PC-9 (cell line): ENCODE results near the gene ZNF410. TPM values are rescaled to one million over a fixed set of nuclear protein-coding genes. Genes with fewer than 3 reads are reported as not detected.

ENCODE experiments used
- BruUV-seq: library from RNA; stranded (reverse); fragments of 400-500 nt; replicated peaks from 2 replicates; lab custom pipeline; 2021; lab: Mats Ljungman, UMichigan
- CTCF ChIA-PET: fragments of 300-600 bp; sonication (Branson Sonifier 250); formaldehyde crosslinking; loops from one replicate; lab custom pipeline; 2022; ENCODE audit warnings: antibody characterized with exemption; lab: Charles Lee
- POLR2A ChIA-PET: fragments of 300-600 bp; sonication (Branson Sonifier 250); formaldehyde crosslinking; loops from one replicate; lab custom pipeline; 2022; ENCODE audit warnings: antibody characterized with exemption; ENCODE audit not compliant: unreplicated experiment; lab: Charles Lee
- DNase-seq, 2 experiments: peaks; one replicate each; pipeline versions ENCODE4 v3.0.0 to v3.0.0-alpha.2; 2015 to 2022; ENCODE audit warnings: mixed read lengths in 1 of 2
- H2AFZ ChIP-seq: fragments of 200-600 bp; sonication (generic); 2 replicates; pipeline ENCODE4 v1.8.1; 2017; ENCODE audit warnings: antibody characterized with exemption
- H3F3A ChIP-seq: fragments of 200-600 bp; sonication (generic); 2 replicates; pipeline ENCODE4 v1.8.1; 2017; ENCODE audit warnings: antibody characterized with exemption, mild to moderate bottlenecking, low read depth; ENCODE audit not compliant: insufficient read depth
- H3K27ac ChIP-seq: fragments of 200-600 bp; sonication (generic); 2 replicates; pipeline ENCODE4 v1.6.1; 2016; ENCODE audit warnings: mixed run types
- H3K27me3 ChIP-seq: fragments of 200-600 bp; sonication (generic); 2 replicates; pipeline ENCODE4 v1.6.1; 2016; ENCODE audit warnings: low read depth, mixed run types; ENCODE audit not compliant: insufficient read depth
- H3K36me3 ChIP-seq: fragments of 200-600 bp; sonication (generic); 2 replicates; pipeline ENCODE4 v1.6.1; 2016; ENCODE audit warnings: low read depth, mixed run types
- H3K4me1 ChIP-seq: fragments of 200-600 bp; sonication (generic); replicated peaks from 2 replicates; pipeline ENCODE4 v1.6.1; 2016; ENCODE audit warnings: mixed run types; ENCODE audit not compliant: insufficient read depth
- H3K4me2 ChIP-seq: fragments of 200-600 bp; sonication (generic); 2 replicates; pipeline ENCODE4 v1.6.1; 2017; ENCODE audit warnings: mixed run types
- H3K4me3 ChIP-seq: fragments of 200-600 bp; sonication (generic); 2 replicates; pipeline ENCODE4 v1.6.1; 2016; ENCODE audit warnings: mixed run types
- H3K79me2 ChIP-seq: fragments of 200-600 bp; sonication (generic); 2 replicates; pipeline ENCODE4 v1.6.1; 2017; ENCODE audit warnings: low read depth, mixed run types
- H3K9me2 ChIP-seq: fragments of 200-600 bp; sonication (generic); 2 replicates; pipeline ENCODE4 v1.8.1; 2017; ENCODE audit warnings: mild to moderate bottlenecking; ENCODE audit not compliant: insufficient read depth
- H3K9me3 ChIP-seq: fragments of 200-600 bp; sonication (generic); 2 replicates; pipeline ENCODE4 v1.8.1; 2016; ENCODE audit warnings: low read depth; ENCODE audit not compliant: insufficient read depth
- H4K20me1 ChIP-seq: fragments of 200-600 bp; sonication (generic); 2 replicates; pipeline ENCODE4 v1.8.1; 2017; ENCODE audit not compliant: insufficient read depth
- CTCF ChIP-seq: fragments of 200-600 bp; sonication (generic); conservative IDR thresholded peaks from 2 replicates; pipeline ENCODE4 v1.6.1; 2017; ENCODE audit warnings: mixed run types, antibody characterized with exemption, mild to moderate bottlenecking, moderate library complexity
- EZH2 ChIP-seq: fragments of 200-600 bp; sonication (generic); IDR thresholded peaks from 2 replicates; pipeline ENCODE4 v1.8.0; 2017; ENCODE audit warnings: antibody characterized with exemption, low read depth
- intact Hi-C: fragments of 100-400 bp; cut with micrococcal nuclease; formaldehyde crosslinking; loops from one replicate; pipeline ENCODE4 v1.10.0; 2022; ENCODE audit not compliant: unreplicated experiment
- total RNA-seq: library from RNA; stranded (reverse); gene quantifications from 2 replicates; pipeline ENCODE4 v1.2.3, GENCODE V29; 2021

Gene ZNF410
- total RNA-seq, 1 experiment from 2014 or later = 38.6 TPM

- Histone ChIP-seq H3K9me2 (no peaks in the 10 kb centered on the region), H3K36me3 (no peaks in the 10 kb centered on the region), H3F3A (peaks cover 14% of the 10 kb centered on the region; the same call in 1 of the 2 replicates), H3K27ac (no peak overlapping the region), H3K9me3 (no peaks in the 10 kb centered on the region), H4K20me1 (no peaks in the 10 kb centered on the region), H3K4me3 (no peak overlapping the region), H3K79me2 (no peaks in the 10 kb centered on the region), H2AFZ (no peak overlapping the region), H3K27me3 (no peaks in the 10 kb centered on the region), H3K4me1 (no peaks in the 10 kb centered on the region), H3K4me2 (no peak overlapping the region)
- POLR2A ChIA-PET = interaction anchor here (0.7 kb wide), 1 partner anchor 177 kb away, joined by 3 read pairs; no protein-coding TSS in a partner anchor
- intact Hi-C loops = no loop called here
- TF ChIP-seq CTCF (no peak), EZH2 (no peak)
- no peak for DNase-seq
- CTCF ChIA-PET = interaction anchor here (0.6 kb wide), 1 partner anchor 95 kb away, joined by 7 read pairs; no protein-coding TSS in a partner anchor
- no TSS peak for BruUV-seq
Observed at GRCh38 chr14:73942180-73942579, 55.5 kb downstream of the ZNF410 start.

DNA sequence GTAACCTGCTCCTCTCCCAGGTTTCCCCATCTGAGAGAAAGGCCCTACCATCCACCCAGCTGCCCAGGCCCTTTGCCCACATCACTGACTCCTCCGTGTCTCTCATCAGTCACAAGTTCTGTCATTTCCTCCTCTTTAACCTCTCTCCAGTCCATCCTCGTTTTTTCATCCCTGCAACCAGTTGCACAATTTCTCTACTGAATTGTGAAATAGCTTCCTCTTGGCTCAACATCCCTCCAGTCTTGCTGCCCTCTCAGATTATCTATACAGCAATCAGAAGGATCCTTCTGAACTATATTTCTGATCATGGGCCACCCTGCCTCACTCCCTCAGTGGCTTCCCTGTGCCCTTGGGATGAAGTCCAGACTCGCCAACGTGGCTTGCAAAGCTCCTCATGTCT lies 56.4 kb downstream of the ZNF410 start:
- Histone ChIP-seq H3K9me2 (no peaks in the 10 kb centered on the region), H3K4me3 (no peak overlapping the region), H2AFZ (no peak overlapping the region), H3F3A (peaks cover 7% of the 10 kb centered on the region; the same call in 1 of the 2 replicates), H3K27ac (no peak overlapping the region), H4K20me1 (no peaks in the 10 kb centered on the region), H3K4me2 (no peak overlapping the region), H3K27me3 (no peaks in the 10 kb centered on the region), H3K9me3 (no peaks in the 10 kb centered on the region), H3K36me3 (no peaks in the 10 kb centered on the region), H3K79me2 (no peaks in the 10 kb centered on the region), H3K4me1 (no peaks in the 10 kb centered on the region)
- peak in 1 of 2 experiments; percentile 53 for DNase-seq
- BruUV-seq = no TSS peak
- ChIA-PET POLR2A (no interaction called here), CTCF (interaction anchor here (0.6 kb wide), 1 partner anchor 35 kb away, joined by 4 read pairs; no protein-coding TSS in a partner anchor)
- TF ChIP-seq EZH2 (no peak), CTCF (no peak)
- intact Hi-C loops = no loop called here

DNA sequence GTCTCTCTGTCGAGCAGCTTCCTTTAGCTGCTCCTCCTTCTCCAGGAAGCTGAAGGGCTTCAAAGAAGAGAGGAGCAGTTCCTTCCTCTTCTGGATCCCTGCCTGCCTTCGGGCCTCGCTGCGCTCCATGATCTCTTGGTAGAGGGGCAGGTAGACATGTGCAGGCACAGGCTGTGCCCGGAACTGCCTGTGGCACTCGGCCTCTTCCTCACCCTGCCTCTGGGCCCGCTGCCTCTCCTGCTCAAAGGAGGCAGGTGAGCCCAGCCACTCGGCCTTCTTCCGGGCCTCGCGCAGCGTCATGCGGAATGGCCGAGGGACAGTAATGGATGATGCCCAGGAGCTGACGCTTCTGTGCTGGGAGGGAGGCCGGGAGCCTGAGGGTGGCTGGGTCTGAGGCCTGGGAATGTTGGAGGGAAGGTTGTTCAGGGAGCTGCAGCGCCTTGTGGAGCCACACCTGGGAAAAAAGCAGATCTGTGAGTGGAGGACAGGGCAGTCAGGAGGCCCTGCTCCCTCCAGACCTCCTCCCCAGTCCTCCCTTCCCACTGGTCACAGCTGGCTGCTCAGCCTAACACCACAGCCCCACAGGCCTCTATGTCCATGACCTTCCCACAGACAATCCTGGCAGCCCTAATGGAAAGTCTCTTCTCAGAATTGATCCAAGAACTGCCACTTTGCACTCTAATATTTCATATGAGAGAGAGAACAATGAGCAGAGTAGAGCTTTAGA lies 57.9 kb downstream of the ZNF410 start:
- POLR2A ChIA-PET = no interaction called here
- Histone ChIP-seq H3K36me3 (no peaks in the 10 kb centered on the region), H4K20me1 (no peaks in the 10 kb centered on the region), H3K4me1 (no peaks in the 10 kb centered on the region), H2AFZ (no peak overlapping the region), H3F3A (peaks cover 14% of the 10 kb centered on the region), H3K4me3 (no peak overlapping the region), H3K27ac (no peak overlapping the region), H3K9me3 (no peaks in the 10 kb centered on the region), H3K9me2 (no peaks in the 10 kb centered on the region), H3K27me3 (no peaks in the 10 kb centered on the region), H3K79me2 (no peaks in the 10 kb centered on the region), H3K4me2 (no peak overlapping the region)
- no TSS peak for BruUV-seq
- TF ChIP-seq CTCF (no peak), EZH2 (no peak)
- CTCF ChIA-PET = no interaction called here
- intact Hi-C loops = no loop called here
- DNase-seq = no peak
